ENCODE data around the gene TAS2R41.

- no peak for TF ChIP-seq CTCF (conservative IDR thresholded peaks at IDR 0.05; ENCODE audit: low read depth, low read length)
- no peak for TF ChIP-seq EZH2 (IDR thresholded peaks at IDR 0.05; ENCODE audit: low read length, unreplicated experiment)
- no peak for TF ChIP-seq EZH2phosphoT487 (IDR thresholded peaks at IDR 0.05; ENCODE audit: borderline replicate concordance, low read length)
These were observed 26.6 kb upstream of the TAS2R41 start for GRCh38 chr7:143451122-143451521.
